ENCODE results near the gene PRPF6. TPM values are rescaled to one million over a fixed set of nuclear protein-coding genes. Genes with fewer than 3 reads are reported as not detected.
A peak's percentile ranks its signal among the peaks of the same experiment; 100 is the strongest.

Gene PRPF6
- total RNA-seq, 2 experiments from 2014 or later: 60.5 to 67.0 TPM

DNA sequence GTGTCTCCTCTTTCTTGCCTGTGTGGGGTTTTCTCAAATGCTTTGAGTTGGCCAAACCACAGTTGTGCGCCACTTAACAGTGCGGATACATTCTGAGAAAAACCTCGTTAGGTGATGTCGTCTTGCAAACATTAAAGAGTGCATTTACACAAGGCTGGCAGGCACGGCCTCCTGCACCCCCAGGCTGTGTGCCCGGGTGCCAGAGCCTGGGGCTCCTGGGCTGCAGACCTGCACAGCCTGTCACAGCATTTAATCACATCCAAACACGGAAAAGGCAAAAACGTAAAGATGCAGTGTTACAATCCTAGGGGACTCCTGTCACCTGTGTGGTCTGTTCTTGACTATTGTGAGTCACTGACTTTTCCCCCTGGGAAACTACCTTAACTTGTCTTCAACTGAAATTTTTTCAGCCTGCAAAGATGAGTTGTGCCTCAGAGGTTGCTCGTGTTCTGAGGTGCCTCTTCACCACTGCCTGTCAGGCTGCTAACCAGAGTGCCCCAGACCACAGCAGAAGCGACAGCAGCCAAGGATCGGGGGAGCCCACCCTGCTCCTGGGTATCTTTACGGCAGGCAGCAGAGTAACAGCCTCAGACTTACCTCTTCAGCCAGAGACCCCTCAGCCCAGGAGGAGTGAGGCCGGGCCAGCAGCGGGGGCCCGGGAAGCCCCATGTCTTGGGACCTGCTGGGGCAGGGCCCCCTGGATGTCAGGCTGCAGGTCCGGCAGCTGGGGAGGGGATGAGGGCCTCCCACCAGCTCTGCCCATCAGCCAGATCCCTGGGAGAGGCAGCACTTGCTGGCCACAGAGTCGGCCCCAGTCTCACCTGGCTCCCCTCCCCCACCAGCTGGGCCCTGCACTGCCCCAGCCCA lies 54.4 kb downstream of the PRPF6 start:
- Mint-ChIP-seq H3K27me3 (peaks cover 2% of the 10 kb centered on the region), H3K36me3 (ENCODE audit: low read depth) (peaks cover 20% of the 10 kb centered on the region), H3K9me3 (ENCODE audit: low read depth) (no peaks in the 10 kb centered on the region), H3K27ac (peak overlapping the region; percentile 90), H3K4me1 (peaks cover 49% of the 10 kb centered on the region), H3K4me3 (peak overlapping the region; percentile 21)
- ATAC-seq (peak; percentile 55), DNase-seq (peak; percentile 68)
- intact Hi-C loops (cut with DNase I, micrococcal nuclease): loop anchor here in 1 of 2 experiments (5.0 kb wide), 1 partner anchor 298 kb away; the partner anchor contains the start of genes LIME1 and SLC2A4RG
- ChIA-PET POLR2A (no interaction called here), CTCF (interaction anchor here (0.6 kb wide), 1 partner anchor 411 kb away, joined by 3 read pairs; no protein-coding TSS in a partner anchor)

DNA sequence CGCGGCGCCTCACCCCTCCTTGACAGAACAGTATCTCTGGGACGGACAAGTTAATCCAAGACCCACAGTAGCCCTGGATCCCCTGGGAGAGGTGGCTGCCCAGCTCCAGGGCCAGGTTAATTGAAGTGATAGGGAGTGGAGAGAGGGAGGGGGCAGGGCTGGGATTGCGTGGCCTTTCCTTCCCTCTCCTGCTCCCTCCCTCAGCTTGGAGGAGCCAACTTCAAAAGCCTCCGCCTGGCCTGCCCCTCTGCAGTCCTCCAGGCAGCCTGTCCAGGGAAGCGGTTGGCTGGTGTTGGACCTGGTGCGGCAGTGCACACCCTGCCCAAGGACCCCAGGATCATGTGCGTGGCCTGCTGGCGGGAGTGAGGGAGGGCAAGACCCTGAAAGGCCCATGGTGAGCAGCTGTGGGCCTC lies 55.0 kb downstream of the PRPF6 start, which contains the start of gene C20orf204:
C20orf204 (plus strand) TSS at position 250 of the 413 bp plus-strand sequence; CDS start at position 392, 142 bp downstream.
- H3K27me3 Mint-ChIP-seq: peaks cover 2% of the 10 kb centered on the region
- ATAC-seq: no peak
- peak within 1 kb of the TSS; percentile 90 for H3K27ac Mint-ChIP-seq
- peaks cover 49% of the 10 kb centered on the region for H3K4me1 Mint-ChIP-seq
- POLR2A ChIA-PET: no interaction called here
- H3K9me3 Mint-ChIP-seq (ENCODE audit: low read depth): no peaks in the 10 kb centered on the region
- DNase-seq: no peak
- peak within 1 kb of the TSS; percentile 21 for H3K4me3 Mint-ChIP-seq
- CTCF ChIA-PET: interaction anchor here (0.6 kb wide), 1 partner anchor 411 kb away, joined by 3 read pairs; no protein-coding TSS in a partner anchor
- peaks cover 18% of the 10 kb centered on the region for H3K36me3 Mint-ChIP-seq (ENCODE audit: low read depth)
- intact Hi-C loops (cut with DNase I, micrococcal nuclease): loop anchor here in 1 of 2 experiments (5.0 kb wide), 1 partner anchor 299 kb away; the partner anchor contains the start of genes LIME1 and SLC2A4RG

DNA sequence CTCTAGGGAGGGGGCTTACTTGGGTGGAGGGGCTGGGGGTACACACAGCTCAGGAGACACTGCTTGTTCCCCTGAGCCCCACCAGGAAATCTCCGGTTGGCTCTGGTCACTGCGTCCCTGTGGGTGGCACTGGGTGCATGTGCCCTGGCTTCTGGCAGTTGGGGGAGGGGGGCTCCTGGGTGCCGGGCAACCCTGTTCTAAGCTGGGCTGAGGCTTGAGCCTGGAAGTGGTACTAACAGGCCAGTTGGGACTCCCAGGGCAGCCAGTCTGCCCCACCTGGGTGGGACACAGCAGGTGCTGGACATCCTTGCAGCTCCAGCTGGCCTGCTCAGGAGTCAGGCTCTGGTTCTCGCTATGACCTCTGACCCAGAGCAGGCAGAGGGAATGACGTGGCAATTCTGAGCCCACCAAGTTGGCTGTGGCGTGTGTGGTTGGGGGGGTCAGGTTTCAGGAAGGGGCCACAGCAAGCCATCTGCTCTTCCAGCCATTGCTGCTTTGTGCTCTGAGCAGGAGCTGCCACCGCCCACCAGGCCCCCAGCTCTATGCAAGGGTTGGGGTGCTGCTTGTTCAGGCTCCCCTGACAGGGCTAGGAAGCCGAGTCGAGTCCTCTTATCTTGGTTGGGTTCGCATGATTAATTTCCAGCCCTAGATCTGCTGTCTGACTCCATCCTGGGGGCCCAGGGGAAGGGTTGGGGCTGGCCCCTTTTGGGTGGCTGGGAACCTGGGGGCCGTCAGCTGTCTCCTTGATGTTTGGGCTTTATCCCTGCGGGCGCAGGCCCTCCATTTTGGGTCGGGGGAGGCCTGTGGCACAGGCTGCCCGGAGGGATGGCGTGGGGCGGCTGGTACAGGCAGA lies 55.6 kb downstream of the PRPF6 start:
- H3K27ac Mint-ChIP-seq: peak overlapping the region; percentile 65
- H3K27me3 Mint-ChIP-seq: peaks cover 2% of the 10 kb centered on the region
- intact Hi-C loops (cut with DNase I, micrococcal nuclease): loop anchor here in 1 of 2 experiments (5.0 kb wide), 1 partner anchor 299 kb away; the partner anchor contains the start of genes LIME1 and SLC2A4RG
- ChIA-PET CTCF (interaction anchor here (0.6 to 0.7 kb wide), 4 partner anchors 35 to 220 kb away, joined by 3 read pairs; no protein-coding TSS in a partner anchor), POLR2A (no interaction called here)
- H3K9me3 Mint-ChIP-seq (ENCODE audit: low read depth): no peaks in the 10 kb centered on the region
- DNase-seq (peak; percentile 49), ATAC-seq (no peak)
- H3K4me1 Mint-ChIP-seq: peaks cover 49% of the 10 kb centered on the region
- peaks cover 18% of the 10 kb centered on the region for H3K36me3 Mint-ChIP-seq (ENCODE audit: low read depth)
- H3K4me3 Mint-ChIP-seq: no peak overlapping the region

DNA sequence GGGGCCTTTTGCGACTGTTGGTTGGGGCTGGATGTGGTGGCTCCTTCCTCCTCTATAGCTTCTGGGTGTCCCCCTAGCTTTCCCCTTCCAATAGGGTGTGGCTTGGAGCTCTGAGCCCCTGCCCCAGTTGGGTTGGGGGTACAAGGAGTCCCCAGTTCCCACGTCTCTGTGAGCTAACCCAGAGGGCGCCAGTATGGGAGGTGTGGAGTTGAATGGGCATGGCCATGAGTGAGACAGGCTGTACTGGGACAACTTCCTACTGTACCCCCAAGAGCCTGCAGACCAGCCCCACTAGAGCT lies 56.2 kb downstream of the PRPF6 start:
- ChIA-PET CTCF (interaction anchor here (0.6 to 0.7 kb wide), 3 partner anchors 65 to 219 kb away, joined by 3 read pairs; no protein-coding TSS in a partner anchor), POLR2A (no interaction called here)
- no peak overlapping the region for H3K4me3 Mint-ChIP-seq

DNA sequence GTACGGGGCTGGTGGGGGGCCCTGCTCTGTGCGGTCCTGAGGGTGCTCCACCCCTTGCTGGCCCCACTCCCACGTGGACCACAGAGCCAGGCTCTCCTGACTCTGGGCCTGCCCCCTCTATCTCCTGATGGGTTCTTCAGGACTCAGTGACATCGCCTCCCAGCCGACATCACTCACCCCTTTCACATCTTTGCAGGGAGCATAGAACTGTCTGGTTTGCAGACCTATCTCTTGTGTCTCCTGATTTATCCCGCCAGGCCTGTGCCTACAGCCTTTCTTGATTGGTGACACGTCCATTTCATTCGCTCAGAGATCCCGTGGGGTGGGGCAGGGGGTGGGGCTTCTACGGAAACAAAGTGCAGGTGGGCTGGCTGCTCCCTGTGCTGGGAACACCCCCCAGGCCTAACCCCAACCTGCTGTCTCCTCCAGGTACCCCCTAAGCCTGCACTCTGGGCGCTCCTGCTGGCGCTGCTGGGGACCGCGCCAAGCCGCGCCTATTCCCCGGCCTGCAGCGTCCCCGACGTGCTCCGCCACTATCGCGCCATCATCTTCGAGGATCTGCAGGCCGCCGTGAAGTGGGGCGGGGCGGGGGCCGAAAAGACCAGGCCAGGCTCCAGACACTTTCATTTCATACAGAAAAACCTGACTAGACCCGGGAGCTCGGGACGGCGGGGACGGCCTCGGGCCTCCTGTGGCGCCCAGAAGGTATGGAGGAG lies 56.7 kb downstream of the PRPF6 start:
- Mint-ChIP-seq H3K9me3 (ENCODE audit: low read depth) (no peaks in the 10 kb centered on the region), H3K27ac (no peak overlapping the region), H3K27me3 (peaks cover 2% of the 10 kb centered on the region), H3K4me1 (peaks cover 49% of the 10 kb centered on the region), H3K36me3 (ENCODE audit: low read depth) (peaks cover 10% of the 10 kb centered on the region), H3K4me3 (peak overlapping the region; percentile 7)
- POLR2A ChIA-PET: interaction anchor here (0.9 to 1.3 kb wide), 2 partner anchors 57 to 330 kb away, joined by 3 to 6 read pairs; partner anchors contain the start of genes ARFRP1, PRPF6 and ZGPAT
- ATAC-seq (no peak), DNase-seq (peak; percentile 48)
- intact Hi-C loops (cut with DNase I, micrococcal nuclease): loop anchor here (1.0 to 5.0 kb wide), 6 partner anchors 41 to 411 kb away; partner anchors contain the start of genes PRPF6 (in 2 of the 2), GMEB2 (in 1 of the 2), LIME1 (in 1 of the 2) and RGS19 (in 1 of the 2)
- CTCF ChIA-PET: interaction anchor here (0.6 to 2.9 kb wide), 17 partner anchors 10 to 500 kb away, joined by 3 to 32 read pairs (median 3); partner anchors contain the start of genes PRPF6, SAMD10 and TCEA2

More for the DNA sequence above, 56.2 kb downstream of the PRPF6 start:
- Mint-ChIP-seq H3K36me3 (ENCODE audit: low read depth) (peaks cover 14% of the 10 kb centered on the region), H3K27me3 (peaks cover 2% of the 10 kb centered on the region), H3K27ac (no peak overlapping the region), H3K9me3 (ENCODE audit: low read depth) (no peaks in the 10 kb centered on the region), H3K4me1 (peaks cover 49% of the 10 kb centered on the region)
- intact Hi-C loops (cut with DNase I, micrococcal nuclease): loop anchor here in 1 of 2 experiments (5.0 kb wide), 1 partner anchor 300 kb away; the partner anchor contains the start of genes LIME1 and SLC2A4RG
- DNase-seq (no peak), ATAC-seq (no peak)

DNA sequence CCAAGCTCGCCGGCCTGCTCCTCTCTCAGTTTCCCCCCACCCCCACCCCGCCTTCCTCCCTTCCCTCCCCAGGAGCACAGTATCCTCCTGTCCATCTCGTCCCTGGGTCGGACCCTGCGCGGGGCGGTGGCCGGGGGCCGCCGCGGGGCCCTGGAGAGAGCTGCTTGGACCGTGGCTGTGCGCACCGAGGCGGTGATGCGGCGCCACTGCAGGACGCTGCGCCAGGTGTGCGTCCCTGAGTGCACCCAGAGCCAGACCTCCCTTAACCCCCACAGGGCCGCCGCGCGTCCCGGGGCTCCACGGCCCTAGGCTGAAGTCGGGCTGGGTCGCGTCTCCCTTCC lies 57.3 kb downstream of the PRPF6 start:
- peaks cover 2% of the 10 kb centered on the region for H3K27me3 Mint-ChIP-seq
- no peaks in the 10 kb centered on the region for H3K9me3 Mint-ChIP-seq (ENCODE audit: low read depth)
- ChIA-PET POLR2A (interaction anchor here (0.9 to 1.3 kb wide), 2 partner anchors 58 to 331 kb away, joined by 3 to 6 read pairs; partner anchors contain the start of genes ARFRP1, PRPF6 and ZGPAT), CTCF (interaction anchor here (0.6 to 2.9 kb wide), 20 partner anchors 11 to 501 kb away, joined by 3 to 32 read pairs (median 4); partner anchors contain the start of genes OPRL1, PRPF6, RGS19 and SAMD10)
- peaks cover 49% of the 10 kb centered on the region for H3K4me1 Mint-ChIP-seq
- no peak overlapping the region for H3K27ac Mint-ChIP-seq
- ATAC-seq (peak; percentile 14), DNase-seq (no peak)
- peak overlapping the region; percentile 61 for H3K4me3 Mint-ChIP-seq
- peaks cover 10% of the 10 kb centered on the region for H3K36me3 Mint-ChIP-seq (ENCODE audit: low read depth)
- intact Hi-C loops (cut with DNase I, micrococcal nuclease): loop anchor here (1.0 to 5.0 kb wide), 6 partner anchors 41 to 411 kb away; partner anchors contain the start of genes PRPF6 (in 2 of the 2), GMEB2 (in 1 of the 2), LIME1 (in 1 of the 2) and RGS19 (in 1 of the 2)

DNA sequence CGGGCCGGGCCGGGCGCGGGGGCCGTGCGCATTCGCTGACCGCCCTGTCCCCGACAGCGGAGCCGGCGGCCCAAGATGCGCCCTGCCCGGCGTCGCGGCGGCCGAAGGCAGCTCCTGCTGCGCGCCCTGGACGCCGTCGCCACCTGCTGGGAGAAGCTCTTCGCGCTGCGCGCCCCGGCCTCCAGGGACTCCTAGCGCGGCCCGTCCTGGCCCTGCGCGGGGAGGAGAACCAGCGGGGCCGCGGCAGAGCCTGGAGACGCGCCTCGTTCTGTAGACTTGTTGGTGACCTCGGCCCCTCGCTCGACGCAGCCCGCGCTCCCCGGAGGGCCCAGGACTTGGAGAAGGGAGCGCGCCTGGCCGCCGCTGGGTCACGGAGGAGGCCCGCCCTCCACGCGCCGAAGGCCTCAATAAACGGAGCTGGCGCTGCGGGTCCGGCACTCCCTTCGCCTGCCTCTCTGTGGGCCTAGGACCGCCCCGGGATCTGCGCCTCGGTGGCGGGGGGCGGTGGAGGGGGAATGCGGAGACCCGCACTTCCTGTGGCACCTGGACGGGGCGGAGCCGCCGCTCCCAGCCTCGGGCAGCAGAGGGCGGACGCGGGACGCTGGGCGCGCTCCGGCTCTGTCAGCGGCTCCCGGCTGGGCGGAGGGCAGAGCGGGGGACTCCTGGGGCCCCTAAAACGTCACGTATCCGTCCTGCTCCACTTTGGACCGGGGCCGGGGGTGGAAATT lies 57.8 kb downstream of the PRPF6 start:
- POLR2A ChIA-PET: interaction anchor here (0.9 to 1.3 kb wide), 3 partner anchors 19 to 331 kb away, joined by 3 to 6 read pairs (median 3); partner anchors contain the start of genes ARFRP1, PRPF6 and ZGPAT
- intact Hi-C loops (cut with DNase I, micrococcal nuclease): loop anchor here (1.0 to 5.0 kb wide), 9 partner anchors 19 to 500 kb away; partner anchors contain the start of genes PRPF6 (in 2 of the 2), GMEB2 (in 1 of the 2), LIME1 (in 1 of the 2) and RGS19 (in 1 of the 2)
- peaks cover 2% of the 10 kb centered on the region for H3K27me3 Mint-ChIP-seq
- no peak overlapping the region for H3K27ac Mint-ChIP-seq
- peak overlapping the region; percentile 61 for H3K4me3 Mint-ChIP-seq
- H3K9me3 Mint-ChIP-seq (ENCODE audit: low read depth): no peaks in the 10 kb centered on the region
- H3K36me3 Mint-ChIP-seq (ENCODE audit: low read depth): peaks cover 8% of the 10 kb centered on the region
- DNase-seq: peak; percentile 89
- CTCF ChIA-PET: interaction anchor here (0.6 to 2.9 kb wide), 29 partner anchors 11 to 1274 kb away, joined by 3 to 32 read pairs (median 4); partner anchors contain the start of genes OPRL1, PRPF6, RGS19 and SAMD10
- ATAC-seq: peak; percentile 70
- peaks cover 48% of the 10 kb centered on the region for H3K4me1 Mint-ChIP-seq

DNA sequence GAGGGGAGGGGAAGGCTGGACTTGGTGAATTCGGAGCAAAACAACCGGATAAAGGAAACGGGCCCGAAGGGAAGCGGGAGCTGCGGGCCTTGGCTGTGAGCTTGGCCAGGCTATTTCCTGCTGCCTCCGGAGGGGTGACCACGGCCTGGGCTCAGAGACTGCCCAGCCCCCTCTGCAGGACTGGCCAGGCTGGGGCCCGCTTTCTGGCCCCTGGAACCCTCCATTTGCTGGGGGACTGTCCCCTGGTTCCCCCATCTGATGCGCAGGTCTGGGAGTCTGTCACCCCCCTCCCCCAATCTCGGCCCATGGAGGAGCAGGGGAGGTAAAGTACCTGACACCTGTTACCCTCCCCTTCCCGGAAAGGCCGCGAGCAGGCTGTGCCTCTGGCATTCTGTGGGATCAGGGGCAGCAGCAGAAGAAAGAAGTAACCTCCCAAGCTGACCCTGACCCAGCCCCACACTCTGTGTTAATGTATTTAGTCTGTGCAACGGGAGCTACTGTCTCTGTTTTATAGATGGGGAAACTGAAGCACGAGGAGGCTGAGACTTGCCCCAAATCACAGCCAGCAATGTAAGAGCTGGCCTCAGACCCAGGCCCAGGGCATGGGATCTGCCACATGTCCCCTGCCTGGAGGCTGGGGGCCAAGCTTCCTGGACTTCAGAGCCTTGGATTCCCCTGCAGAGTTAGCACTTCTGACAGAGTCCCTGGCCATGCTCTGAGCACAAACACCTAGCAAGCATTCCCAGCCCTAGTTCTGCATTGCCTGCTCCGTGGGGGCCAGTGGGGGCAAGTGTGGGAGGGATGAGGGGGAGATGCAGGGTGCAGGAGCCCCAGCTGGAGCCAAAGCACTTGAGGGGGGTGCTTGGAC lies 58.6 kb downstream of the PRPF6 start:
- no peak for DNase-seq
- peaks cover 2% of the 10 kb centered on the region for H3K27me3 Mint-ChIP-seq
- peak overlapping the region; percentile 61 for H3K4me3 Mint-ChIP-seq
- no peak for ATAC-seq
- H3K9me3 Mint-ChIP-seq (ENCODE audit: low read depth): no peaks in the 10 kb centered on the region
- peaks cover 5% of the 10 kb centered on the region for H3K36me3 Mint-ChIP-seq (ENCODE audit: low read depth)
- H3K27ac Mint-ChIP-seq: peak overlapping the region; percentile 60
- intact Hi-C loops (cut with DNase I, micrococcal nuclease): loop anchor here (1.0 to 5.0 kb wide), 8 partner anchors 18 to 501 kb away; partner anchors contain the start of genes GMEB2 (in 1 of the 2), LIME1 (in 1 of the 2), PRPF6 (in 1 of the 2) and RGS19 (in 1 of the 2)
- CTCF ChIA-PET: interaction anchor here (0.6 to 2.9 kb wide), 21 partner anchors 12 to 1274 kb away, joined by 3 to 32 read pairs (median 4); partner anchors contain the start of genes OPRL1, PRPF6, RGS19 and SAMD10
- peaks cover 42% of the 10 kb centered on the region for H3K4me1 Mint-ChIP-seq
- POLR2A ChIA-PET: interaction anchor here (1.0 to 1.3 kb wide), 2 partner anchors 18 to 59 kb away, joined by 3 to 6 read pairs; partner anchors contain the start of gene PRPF6
